GM12878 (cell line): ENCODE measurements around the gene FAM185A. TPM values are rescaled to one million over a fixed set of nuclear protein-coding genes. Genes with fewer than 3 reads are reported as not detected.
"Not testable (repeated sequence)": the region's sequence is repeated elsewhere in the genome, so short reads cannot be mapped to it uniquely, and the experiment has no call there.

Experiments
- ATAC-seq: fragments of 200-7000 bp; cut with Tn5 transposase; 3 replicates; pipeline ENCODE4 v1.9.1; 2020; ENCODE audit warnings: mild to moderate bottlenecking, moderate library complexity
- BruUV-seq: library from RNA; stranded (reverse); fragments of 400-500 nt; replicated peaks from 2 replicates; lab custom pipeline; 2021; lab: Mats Ljungman, UMichigan
- CTCF ChIA-PET: fragments of 300-600 bp; sonication (Branson Sonifier 250); formaldehyde crosslinking; extraction: SDS; loops from one replicate; lab custom pipeline; 2021; ENCODE audit warnings: inconsistent platforms; lab: Yijun Ruan, JAX
- POLR2A ChIA-PET: fragments of 350-600 bp; formaldehyde crosslinking; extraction: SDS; loops from one replicate; lab custom pipeline; 2021; ENCODE audit warnings: inconsistent platforms; lab: Charles Lee
- RAD21 ChIA-PET: fragments of 300-600 bp; sonication (Branson Sonifier 250); formaldehyde crosslinking; loops from one replicate; lab custom pipeline; 2023; ENCODE audit warnings: antibody characterized with exemption; ENCODE audit not compliant: unreplicated experiment; lab: Charles Lee
- SMC1A ChIA-PET: fragments of 300-600 bp; sonication (Branson Sonifier 250); formaldehyde crosslinking; loops from one replicate; lab custom pipeline; 2023; ENCODE audit not compliant: unreplicated experiment, uncharacterized antibody; lab: Charles Lee
- DNase-seq: peaks from one replicate; pipeline ENCODE4 v3.0.0-alpha.2; 2011; ENCODE audit warnings: low read depth, low spot score
- FAIRE-seq: peaks from 3 replicates; lab custom pipeline; 2011; peaks lifted over from hg19 to GRCh38; lab: Jason Lieb, UNC
- H2AFZ ChIP-seq: 2 replicates; pipeline ENCODE4 v1.6.0; 2011; ENCODE audit warnings: low read depth, low read length, control low read depth; ENCODE audit not compliant: control insufficient read depth
- H3K27ac ChIP-seq: 2 replicates; pipeline ENCODE4 v1.5.1; 2011; ENCODE audit warnings: control low read depth; ENCODE audit not compliant: control insufficient read depth, insufficient read depth
- H3K27me3 ChIP-seq, 2 experiments: replicated peaks in 1 of 2; 2 replicates each; pipeline versions ENCODE4 v1.6.0 to v1.6.1; 2011; ENCODE audit warnings: low read length in 1 of 2; ENCODE audit not compliant: control insufficient read depth in 2 of 2, insufficient read depth in 2 of 2
- H3K36me3 ChIP-seq, 2 experiments: 2 replicates each; pipeline ENCODE4 v1.5.1; 2011; ENCODE audit warnings: low read length in 1 of 2; ENCODE audit not compliant: control insufficient read depth in 2 of 2, insufficient read depth in 2 of 2
- H3K4me1 ChIP-seq: 2 replicates; pipeline ENCODE4 v1.6.1; 2011; ENCODE audit warnings: mild to moderate bottlenecking, low read length, moderate library complexity, mixed read lengths; ENCODE audit not compliant: control insufficient read depth, insufficient read depth
- H3K4me2 ChIP-seq: 2 replicates; pipeline ENCODE4 v1.6.0; 2011; ENCODE audit warnings: control low read depth; ENCODE audit not compliant: control insufficient read depth, insufficient read depth
- H3K4me3 ChIP-seq: fragments of 200-600 bp; sonication (generic); 2 replicates; pipeline ENCODE4 v1.5.1; 2016
- H3K79me2 ChIP-seq: 2 replicates; pipeline ENCODE4 v1.6.0; 2011; ENCODE audit warnings: low read length; ENCODE audit not compliant: control insufficient read depth, insufficient read depth
- H3K9ac ChIP-seq: 2 replicates; pipeline ENCODE4 v1.8.0; 2011; ENCODE audit warnings: low read length, control low read depth, mixed read lengths; ENCODE audit not compliant: control insufficient read depth, insufficient read depth
- H3K9me3 ChIP-seq: replicated peaks from 3 replicates; pipeline ENCODE4 v1.5.1; 2011; ENCODE audit warnings: mild to moderate bottlenecking, low read length; ENCODE audit not compliant: control insufficient read depth, insufficient read depth
- H4K20me1 ChIP-seq: 2 replicates; pipeline ENCODE4 v1.6.0; 2011; ENCODE audit not compliant: control insufficient read depth, insufficient read depth
- WGBS: methylation state at CpG from one replicate; pipeline ENCODE4 v1.1.6; 2016; ENCODE audit warnings: low lambda C conversion rate; ENCODE audit not compliant: insufficient replicate concordance, insufficient coverage; ENCODE audit errors: missing lambda C conversion rate; 5-methylcytosine and 5-hydroxymethylcytosine counted together
- in situ Hi-C: fragments of 300-500 bp; cut with MboI; formaldehyde crosslinking; loops from 9 replicates; pipeline ENCODE4 v1.14.3; 2018; ENCODE audit warnings: mixed read lengths
- intact Hi-C: fragments of 100-400 bp; cut with micrococcal nuclease; formaldehyde crosslinking; loops from one replicate; pipeline ENCODE4 v1.14.2; 2022; ENCODE audit not compliant: unreplicated experiment
- polyA plus RNA-seq, 11 experiments: library from polyadenylated mRNA; depleted of rRNA in 4 of 11; unstranded in 6 of 11; stranded (reverse) in 5 of 11; fragments of >200 nt; fragmentation: Nextera tagmentation in 4 of 11; fragmentation: Illumina TruSeq in 1 of 11; extraction: Ambion mirVana in 4 of 11; extraction: Trizol in 1 of 11; gene quantifications; 1 replicate in 1 of 11; 2 replicates in 10 of 11; pipeline versions ENCODE4 v1.2.1 to v1.2.3, GENCODE V29; 2011 to 2016; ENCODE audit warnings: inconsistent platforms in 2 of 11, missing spikeins in 2 of 11, low read depth in 1 of 11
- total RNA-seq, 4 experiments: library from RNA; depleted of rRNA in 3 of 4; stranded (reverse); fragments of >200 nt in 3 of 4; fragmentation: Illumina TruSeq in 1 of 4; extraction: Trizol in 1 of 4; gene quantifications; 2 replicates each; pipeline versions ENCODE4 v1.2.1 to v1.2.3, GENCODE V29; 2013 to 2021

Gene FAM185A
- total and polyA plus RNA-seq, 10 of the 15 experiments (the other 5 are each of a cell fraction or from before 2014, with no cell fraction given), result 1.9 to 12.8 (median 8.6) TPM

DNA sequence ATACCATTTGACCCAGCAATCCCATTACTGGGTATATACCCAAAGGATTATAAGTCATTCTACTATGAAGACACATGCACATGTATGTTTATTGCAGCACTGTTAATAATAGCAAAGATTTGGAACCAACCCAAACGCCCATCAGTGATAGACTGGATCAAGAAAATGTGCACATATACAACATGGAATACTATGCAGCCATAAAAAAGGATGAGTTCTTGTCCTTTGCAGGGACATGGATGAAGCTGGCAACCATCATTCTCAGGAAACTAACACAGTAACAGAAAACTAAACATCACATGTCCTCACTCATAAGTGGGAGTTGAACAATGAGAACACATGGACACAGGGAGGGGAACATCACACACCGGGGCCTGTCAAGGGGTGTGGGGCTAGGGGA, 19.1 kb upstream of the FAM185A start:
- ATAC-seq, CTCF ChIA-PET, FAIRE-seq, H3K4me2 ChIP-seq, RAD21 ChIA-PET, BruUV-seq, H4K20me1 ChIP-seq, H3K9ac ChIP-seq, H3K27me3 ChIP-seq, H3K4me3 ChIP-seq, H3K9me3 ChIP-seq, in situ Hi-C loops, H3K79me2 ChIP-seq, H2AFZ ChIP-seq, H3K27ac ChIP-seq, DNase-seq, H3K4me1 ChIP-seq, SMC1A ChIA-PET, H3K36me3 ChIP-seq, POLR2A ChIA-PET, intact Hi-C loops: not testable (repeated sequence)
- WGBS, result 40% methylated on average over 2 of the region's 2 CpGs

- H3K79me2 ChIP-seq, H3K4me3 ChIP-seq, H3K9me3 ChIP-seq, ATAC-seq, H3K36me3 ChIP-seq, RAD21 ChIA-PET, SMC1A ChIA-PET, intact Hi-C loops, H3K27me3 ChIP-seq, H3K9ac ChIP-seq, H4K20me1 ChIP-seq, BruUV-seq, in situ Hi-C loops, POLR2A ChIA-PET, H3K4me1 ChIP-seq, FAIRE-seq, H2AFZ ChIP-seq, H3K27ac ChIP-seq, CTCF ChIA-PET, H3K4me2 ChIP-seq, DNase-seq: not testable (repeated sequence)
- 50% methylated on average over 1 of the region's 3 CpGs for WGBS
These were observed 18.4 kb upstream of the FAM185A start for GRCh38 chr7:102730431-102730830.
